ENCODE data around the gene KEL.

The KEL gene

DNA sequence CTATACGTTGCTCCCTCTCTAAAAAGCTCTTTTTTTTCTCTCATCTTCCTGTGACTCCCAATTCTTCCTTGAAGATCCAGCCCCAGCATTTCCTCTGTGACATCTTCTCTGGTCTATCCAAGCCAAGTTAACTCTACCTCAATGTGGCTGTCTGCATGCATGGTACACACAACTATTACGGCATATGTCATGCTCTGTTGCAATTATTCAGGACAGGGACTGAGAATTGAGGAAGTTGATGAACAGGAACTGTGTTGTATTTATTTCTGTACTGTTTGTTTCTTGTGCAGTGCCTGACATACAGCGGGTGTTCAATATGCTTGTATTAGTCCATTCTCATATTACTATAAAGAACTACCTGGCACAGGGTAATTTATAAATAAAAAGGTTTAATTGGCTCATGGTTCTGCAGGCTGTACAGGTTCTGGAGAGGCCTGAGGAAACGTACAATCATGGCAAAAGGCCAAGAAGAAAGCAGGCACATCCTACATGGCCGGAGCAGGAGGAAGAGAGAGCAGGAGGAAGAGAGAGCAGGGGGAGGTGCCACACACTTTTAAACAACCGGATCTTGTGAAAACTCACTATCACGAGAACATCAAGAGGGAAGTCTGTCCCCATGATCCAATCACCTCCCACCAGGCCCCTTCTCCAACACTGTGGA is 34.9 kb downstream of the KEL start:
- CTCF ChIA-PET = no interaction called here
- POLR2A ChIA-PET (ENCODE audit: low non-redundant PET) = no interaction called here
- no peak for DNase-seq (ENCODE audit: low spot score)

DNA sequence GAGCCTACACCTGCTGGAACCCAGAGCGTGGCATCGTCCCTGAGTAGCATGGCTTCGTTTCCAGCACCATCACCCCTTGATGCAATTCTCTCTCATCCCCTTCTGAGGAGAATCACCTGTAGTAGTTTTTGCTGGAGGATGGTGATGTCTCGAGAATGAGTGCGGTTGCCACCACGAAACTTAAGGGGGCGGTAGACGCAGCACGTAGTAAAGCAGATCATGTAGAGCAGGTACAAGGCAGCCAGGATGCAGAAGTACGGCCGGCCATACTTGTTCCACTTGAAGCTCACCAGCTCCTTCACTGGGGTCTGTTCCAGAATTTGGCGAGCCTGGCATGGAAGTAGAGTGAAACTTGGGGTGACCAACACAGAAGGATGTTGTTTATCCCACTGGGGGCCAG is 36.8 kb downstream of the KEL start:
- ChIA-PET CTCF (no interaction called here), POLR2A (ENCODE audit: low non-redundant PET) (no interaction called here)
- no peak for TF ChIP-seq CTCF (conservative IDR thresholded peaks at IDR 0.05; ENCODE audit: low read depth)
- DNase-seq (ENCODE audit: low spot score) = no peak
- H3K27ac ChIP-seq = no peak overlapping the region

More for the DNA sequence above, 34.9 kb downstream of the KEL start:
- TF ChIP-seq CTCF (conservative IDR thresholded peaks at IDR 0.05; ENCODE audit: low read depth) = no peak
- H3K27ac ChIP-seq = no peak overlapping the region

DNA sequence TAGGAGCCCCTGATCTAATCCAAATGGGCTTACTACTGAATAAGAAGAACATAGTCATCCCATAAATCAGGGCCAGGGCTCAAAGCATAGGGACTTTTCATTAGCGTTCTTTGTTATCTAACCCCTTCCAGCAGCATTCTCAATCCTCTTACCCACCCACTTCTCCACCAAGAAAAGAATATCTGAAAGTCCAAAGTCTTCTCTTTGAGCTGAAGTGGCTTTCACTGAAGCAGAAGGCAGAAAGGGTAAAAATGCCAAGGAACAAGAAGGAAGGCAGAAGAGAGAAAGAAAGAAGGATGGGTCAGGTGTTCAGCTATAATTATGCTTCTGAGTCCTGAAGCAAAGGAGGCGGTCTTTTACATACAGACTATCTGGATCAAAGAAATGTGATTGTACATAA is 38.8 kb downstream of the KEL start:
- CTCF ChIA-PET = no interaction called here
- DNase-seq (ENCODE audit: low spot score) = no peak
- POLR2A ChIA-PET (ENCODE audit: low non-redundant PET) = no interaction called here
- no peak for TF ChIP-seq CTCF (conservative IDR thresholded peaks at IDR 0.05; ENCODE audit: low read depth)
- H3K27ac ChIP-seq = no peak overlapping the region

DNA sequence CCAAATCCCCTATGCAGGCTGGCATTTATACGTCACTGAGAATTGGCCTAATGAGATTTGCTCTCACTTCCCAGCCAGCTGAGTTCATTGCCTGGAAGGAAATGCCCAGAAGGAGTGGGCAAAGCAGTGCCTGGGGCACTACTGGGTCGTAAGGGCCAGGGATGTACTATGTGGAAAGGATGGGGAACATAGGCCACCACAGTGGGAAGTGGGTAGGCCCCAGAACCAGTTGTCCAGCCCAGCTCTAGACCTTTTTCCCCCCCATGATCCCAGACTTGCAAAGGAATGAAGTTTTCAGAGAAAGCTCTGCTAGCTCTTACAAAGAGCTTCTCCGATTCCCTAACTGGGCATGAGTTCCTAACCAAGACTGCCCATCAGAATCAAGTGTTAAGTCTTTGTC is 42.5 kb downstream of the KEL start:
- TF ChIP-seq CTCF (conservative IDR thresholded peaks at IDR 0.05; ENCODE audit: low read depth) = no peak
- CTCF ChIA-PET = no interaction called here
- no peak overlapping the region for H3K27ac ChIP-seq
- POLR2A ChIA-PET (ENCODE audit: low non-redundant PET) = interaction anchor here (0.5 to 0.6 kb wide), 2 partner anchors 35 to 80 kb away, joined by 3 read pairs; no protein-coding TSS in a partner anchor
- DNase-seq (ENCODE audit: low spot score) = no peak

GRCh38 chr7:142918901-142919300 is 43.3 kb downstream of the KEL start:
- TF ChIP-seq CTCF (conservative IDR thresholded peaks at IDR 0.05; ENCODE audit: low read depth) = no peak
- CTCF ChIA-PET = no interaction called here
- DNase-seq (ENCODE audit: low spot score) = no peak
- H3K27ac ChIP-seq = no peak overlapping the region
- POLR2A ChIA-PET (ENCODE audit: low non-redundant PET) = interaction anchor here (0.5 kb wide), 1 partner anchor 36 kb away, joined by 3 read pairs; no protein-coding TSS in a partner anchor

GRCh38 chr7:142917447-142917846 is 44.7 kb downstream of the KEL start:
- CTCF ChIA-PET = no interaction called here
- POLR2A ChIA-PET (ENCODE audit: low non-redundant PET) = no interaction called here
- TF ChIP-seq CTCF (conservative IDR thresholded peaks at IDR 0.05; ENCODE audit: low read depth) = no peak
- no peak overlapping the region for H3K27ac ChIP-seq
- no peak for DNase-seq (ENCODE audit: low spot score)

Measured in RWPE1 (cell line).